NCI-H2227 (cell line): ENCODE results near the gene PFAS.

Experiments
- DNase-seq: peaks from one replicate; lab custom pipeline; 2025; ENCODE audit not compliant: unreplicated experiment; lab: John Stamatoyannopoulos, UW

PFAS gene

DNA sequence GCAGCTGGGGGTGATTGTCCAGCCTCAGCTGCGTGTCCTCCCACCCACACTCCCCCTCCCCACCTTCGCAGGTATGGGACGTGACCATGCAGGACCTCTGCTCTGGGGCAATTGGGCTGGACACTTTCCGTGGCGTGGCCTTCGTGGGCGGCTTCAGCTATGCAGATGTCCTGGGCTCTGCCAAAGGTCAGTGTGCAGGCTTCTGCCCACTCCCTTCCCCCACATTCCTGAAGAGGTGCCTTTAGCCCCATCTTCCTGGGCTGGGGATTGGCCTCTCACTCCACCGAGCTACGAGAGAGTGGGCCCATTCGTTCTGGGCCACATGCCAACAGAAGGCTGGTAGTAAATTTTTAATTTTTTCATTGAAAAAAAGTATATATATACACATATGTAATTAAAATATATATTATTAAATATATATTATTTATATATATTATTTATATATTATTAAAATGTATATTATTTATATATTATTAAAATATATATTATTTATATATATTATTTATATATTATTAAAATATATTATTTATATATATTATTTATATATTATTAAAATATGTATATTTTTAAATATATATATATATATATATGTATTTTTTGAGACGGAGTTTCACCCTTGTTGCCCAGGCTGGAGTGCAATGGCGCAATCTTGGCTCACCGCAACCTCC, 18.5 kb downstream of the PFAS start:
- DNase-seq = no peak

DNA sequence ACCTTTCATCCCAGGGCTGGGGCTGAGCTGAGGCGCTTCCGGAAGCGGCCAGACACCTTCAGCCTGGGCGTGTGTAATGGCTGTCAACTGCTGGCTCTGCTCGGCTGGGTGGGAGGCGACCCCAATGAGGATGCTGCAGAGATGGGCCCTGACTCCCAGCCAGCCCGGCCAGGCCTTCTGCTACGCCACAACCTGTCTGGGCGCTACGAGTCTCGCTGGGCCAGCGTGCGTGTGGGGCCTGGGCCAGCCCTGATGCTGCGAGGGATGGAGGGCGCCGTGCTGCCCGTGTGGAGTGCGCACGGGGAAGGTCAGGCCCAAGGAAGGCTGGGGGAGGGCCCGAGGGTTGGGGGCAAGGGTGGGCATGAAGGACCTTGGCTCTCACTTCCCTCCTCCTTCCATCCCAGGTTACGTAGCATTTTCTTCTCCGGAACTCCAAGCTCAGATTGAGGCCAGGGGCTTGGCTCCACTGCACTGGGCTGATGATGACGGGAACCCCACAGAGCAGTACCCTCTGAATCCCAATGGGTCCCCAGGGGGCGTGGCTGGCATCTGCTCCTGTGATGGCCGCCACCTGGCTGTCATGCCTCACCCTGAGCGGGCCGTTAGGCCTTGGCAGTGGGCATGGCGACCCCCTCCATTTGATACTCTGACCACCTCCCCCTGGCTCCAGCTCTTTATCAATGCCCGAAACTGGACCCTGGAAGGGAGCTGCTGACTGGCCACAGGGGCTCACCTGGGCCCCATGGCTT, 19.6 kb downstream of the PFAS start:
- no peak for DNase-seq

DNA sequence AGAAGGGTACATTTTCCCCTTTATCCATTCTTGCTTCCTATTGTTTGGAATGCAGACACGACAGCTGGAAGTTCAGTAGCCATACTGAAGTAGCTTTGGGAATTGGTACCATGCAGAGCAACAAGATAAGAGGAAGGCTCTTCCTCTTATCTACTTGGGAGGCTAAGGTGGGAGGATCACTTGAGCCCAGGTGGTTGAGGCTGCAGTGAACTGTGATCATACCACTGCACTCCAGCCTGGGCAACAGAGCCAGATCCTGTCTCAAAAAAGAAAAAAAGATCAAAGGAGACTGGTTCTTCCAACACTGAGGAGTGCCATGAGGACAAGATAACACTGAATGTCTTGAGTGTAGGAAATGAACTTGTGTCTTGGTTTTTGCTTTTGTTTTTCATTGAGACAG, 23.3 kb downstream of the PFAS start:
- DNase-seq = no peak

DNA sequence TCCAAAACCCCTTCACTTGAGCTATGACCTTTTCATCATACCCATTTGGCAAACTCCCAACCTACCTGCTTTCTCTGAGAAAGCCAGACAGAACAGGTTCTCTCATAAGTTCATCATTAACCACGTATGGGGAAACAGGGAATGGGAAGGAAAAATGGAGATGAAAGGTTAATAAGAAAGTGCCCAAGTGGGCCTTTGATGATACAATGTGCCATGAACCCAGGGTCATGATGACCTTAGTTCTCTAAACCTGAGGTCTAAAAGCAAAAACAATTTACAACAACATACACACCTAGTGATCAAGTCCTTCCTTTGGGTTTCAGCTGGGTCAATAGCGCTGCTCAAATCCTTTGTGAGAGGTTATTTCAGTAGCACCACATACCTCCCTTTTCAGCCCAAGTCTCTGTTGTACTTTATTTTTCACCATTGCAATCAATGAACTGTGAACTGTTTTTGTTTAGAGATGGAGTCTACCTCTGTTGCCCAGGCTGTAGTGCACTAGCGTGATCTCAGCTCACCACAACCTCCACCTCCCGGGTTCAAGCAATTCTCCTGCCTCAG, 24.9 kb downstream of the PFAS start:
- DNase-seq = no peak

DNA sequence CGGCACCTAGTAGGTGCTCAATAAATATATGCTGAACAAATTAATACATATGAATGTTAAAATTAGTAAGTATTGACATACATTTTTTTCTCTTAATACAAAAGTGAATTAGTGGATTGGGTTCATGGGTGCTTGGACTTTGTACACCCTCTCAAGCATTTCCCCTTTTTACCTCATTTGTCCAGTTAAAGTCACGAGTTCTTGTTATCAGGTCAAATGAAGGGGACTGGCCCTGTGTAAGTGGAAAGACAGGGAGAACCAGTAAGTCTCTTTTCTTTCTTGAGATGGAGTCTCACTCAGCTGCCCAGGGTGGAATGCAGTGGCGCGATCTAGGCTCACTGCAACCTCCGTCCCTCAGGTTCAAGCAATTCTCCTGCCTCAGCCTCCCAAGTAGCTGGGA, 25.7 kb downstream of the PFAS start:
- no peak for DNase-seq

DNA sequence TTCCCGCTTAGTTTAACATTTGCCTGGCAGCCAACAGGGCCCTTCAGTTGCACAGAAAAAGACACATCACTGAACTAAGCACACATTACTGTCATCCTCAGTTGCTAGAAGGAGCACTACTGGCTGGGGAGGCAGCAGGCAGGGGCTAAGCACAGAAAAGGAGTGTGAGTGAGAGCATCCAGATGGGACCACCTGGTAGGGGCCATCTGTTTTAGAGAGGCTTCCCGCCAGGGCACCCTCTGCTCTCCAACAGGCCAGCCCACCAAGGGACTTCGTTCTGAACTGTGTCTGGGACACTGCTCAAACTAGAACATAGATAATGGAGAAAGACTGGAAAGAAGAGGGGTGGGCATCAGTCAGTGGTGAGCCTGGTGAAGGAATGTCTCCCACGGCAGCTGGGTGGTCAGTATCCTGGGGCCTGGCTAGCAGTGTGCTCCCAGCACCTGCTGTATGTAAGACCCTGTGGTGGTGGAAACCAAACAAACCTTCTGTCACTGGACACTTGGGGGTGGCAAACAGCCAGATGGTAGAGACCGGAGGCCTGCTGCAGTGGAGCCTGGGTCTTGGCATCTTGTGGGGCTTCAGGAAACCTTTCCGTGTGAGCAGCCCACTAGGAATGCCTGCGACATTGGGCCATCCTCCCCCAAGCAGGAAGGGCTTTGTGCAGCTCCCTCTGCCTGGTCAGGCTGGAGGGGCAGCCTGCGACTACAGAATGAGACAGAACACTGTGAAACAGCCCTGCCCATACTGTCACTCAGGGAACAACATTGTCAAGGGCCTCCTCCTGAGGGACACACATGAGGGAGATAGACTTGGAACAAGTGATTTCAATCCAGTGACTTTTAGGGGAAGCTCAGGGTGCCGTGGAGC, 26.6 kb downstream of the PFAS start:
- DNase-seq = no peak

DNA sequence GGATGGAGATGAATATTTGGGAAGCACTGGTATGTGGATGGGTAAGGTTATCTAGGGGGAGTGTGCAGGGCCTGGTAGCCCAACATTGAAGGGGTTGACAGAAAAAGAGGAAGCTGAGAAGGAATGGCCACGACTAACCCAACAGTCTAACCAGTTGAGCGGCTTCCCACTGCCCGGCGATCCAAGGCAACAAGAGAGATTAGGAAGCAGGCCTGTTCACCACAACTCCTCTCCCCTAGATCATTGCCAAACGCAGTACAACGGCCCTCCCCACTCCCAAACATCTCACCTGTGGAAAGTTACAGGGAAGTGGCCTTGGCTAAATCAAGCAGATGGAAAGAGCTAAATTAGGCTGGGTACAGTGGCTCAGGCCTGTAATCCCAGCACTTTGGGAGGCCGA, 28.2 kb downstream of the PFAS start:
- DNase-seq = no peak

DNA sequence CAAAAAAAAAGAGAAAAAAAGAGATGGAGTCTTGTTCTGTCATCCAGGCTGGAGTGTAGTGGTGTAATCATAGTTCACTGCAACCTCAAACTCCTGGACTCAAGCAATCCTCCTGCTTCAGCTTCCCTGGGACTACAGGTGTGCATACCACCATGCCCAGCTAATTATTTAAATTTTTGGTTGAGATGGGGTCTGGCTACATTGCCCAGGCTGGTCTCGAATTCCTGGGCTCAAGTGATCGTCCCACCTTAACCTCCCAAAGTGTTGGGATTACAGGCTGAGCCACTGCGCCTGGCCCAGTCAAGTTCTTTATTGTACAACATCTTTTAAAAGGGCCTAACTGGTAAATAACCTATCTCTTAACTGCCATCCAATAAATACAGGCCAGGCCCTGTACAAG, 33.3 kb downstream of the PFAS start:
- DNase-seq = no peak

DNA sequence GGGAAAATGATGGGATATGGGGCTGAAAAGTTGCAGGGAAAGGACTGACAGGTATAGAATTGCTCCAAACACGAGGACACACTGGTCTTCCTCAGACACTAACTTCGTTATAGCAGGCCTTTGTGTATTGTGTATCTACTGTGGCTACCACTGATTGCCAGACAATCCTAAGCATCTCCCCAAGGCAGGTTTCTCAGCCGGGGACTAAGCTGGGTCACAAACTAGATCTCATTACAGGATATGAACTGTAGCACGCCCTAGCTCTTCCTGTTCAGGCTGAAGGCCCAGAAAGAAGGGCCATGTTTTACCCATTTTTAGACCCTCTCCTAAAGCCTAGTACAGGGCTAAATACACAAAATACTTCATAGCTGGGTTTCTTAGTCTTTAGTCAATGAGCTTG, 34.3 kb downstream of the PFAS start:
- no peak for DNase-seq

DNA sequence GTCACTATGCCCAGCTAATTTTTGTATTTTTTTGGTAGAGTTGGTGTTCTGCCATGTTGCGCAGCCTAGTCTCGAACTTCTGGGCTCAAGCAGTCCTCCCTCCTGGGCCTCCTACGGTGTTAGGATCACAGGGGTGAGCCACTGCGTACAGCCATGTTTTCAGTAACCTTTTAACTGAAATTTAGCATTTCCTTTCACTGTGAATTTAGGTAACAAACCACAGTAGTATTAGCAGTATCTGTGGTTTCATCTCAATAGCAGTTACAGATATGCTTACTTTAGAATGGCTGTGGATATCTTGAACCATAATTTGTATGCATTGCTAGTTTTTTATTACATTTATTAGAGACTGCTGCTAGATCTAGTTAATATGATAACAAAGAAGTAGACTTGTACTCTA, 35.0 kb downstream of the PFAS start:
- DNase-seq = no peak

DNA sequence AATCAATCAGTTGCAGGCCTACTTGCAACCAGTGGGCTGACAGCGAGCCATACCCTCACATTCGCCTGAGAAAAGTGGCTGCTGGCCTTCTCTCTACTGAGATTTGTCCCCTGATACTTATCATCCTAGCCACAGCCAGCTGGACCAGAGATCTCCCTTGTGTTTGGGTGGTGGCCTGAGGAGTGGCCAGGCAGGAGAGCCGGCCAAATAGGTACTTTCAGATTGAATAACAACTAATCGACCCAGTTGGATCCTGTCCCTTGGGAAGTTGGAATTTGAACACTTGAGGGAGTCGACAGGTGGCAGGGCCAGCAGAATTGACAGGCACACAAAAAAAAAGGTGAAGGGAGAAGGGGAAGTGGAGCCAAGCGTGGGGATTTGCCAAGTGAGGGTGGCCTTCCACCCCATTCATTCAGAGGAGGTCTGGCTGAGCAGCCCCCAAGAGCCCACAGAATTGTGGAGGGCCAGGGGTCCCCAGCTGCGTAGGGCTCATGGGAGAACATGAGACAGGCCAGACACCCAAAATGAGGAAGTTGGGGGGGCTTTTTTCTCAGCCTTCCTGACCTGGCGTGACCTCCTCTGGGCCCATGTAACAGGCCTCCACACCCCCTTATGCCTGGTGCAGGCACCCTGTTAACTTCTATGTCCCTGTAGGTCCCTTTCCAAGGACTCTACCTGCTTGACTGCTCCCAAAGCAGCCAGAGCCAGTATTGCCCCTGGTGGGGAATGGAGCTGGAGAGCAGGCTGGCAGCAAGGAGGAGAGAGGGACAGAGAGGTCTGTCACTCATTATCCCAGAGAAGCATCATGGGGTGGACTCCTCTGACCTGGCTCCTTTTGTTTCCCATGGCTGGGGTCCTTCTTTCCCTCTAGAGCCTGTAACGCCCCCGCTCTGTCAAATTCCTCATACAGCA, 36.4 kb downstream of the PFAS start:
- DNase-seq = no peak

DNA sequence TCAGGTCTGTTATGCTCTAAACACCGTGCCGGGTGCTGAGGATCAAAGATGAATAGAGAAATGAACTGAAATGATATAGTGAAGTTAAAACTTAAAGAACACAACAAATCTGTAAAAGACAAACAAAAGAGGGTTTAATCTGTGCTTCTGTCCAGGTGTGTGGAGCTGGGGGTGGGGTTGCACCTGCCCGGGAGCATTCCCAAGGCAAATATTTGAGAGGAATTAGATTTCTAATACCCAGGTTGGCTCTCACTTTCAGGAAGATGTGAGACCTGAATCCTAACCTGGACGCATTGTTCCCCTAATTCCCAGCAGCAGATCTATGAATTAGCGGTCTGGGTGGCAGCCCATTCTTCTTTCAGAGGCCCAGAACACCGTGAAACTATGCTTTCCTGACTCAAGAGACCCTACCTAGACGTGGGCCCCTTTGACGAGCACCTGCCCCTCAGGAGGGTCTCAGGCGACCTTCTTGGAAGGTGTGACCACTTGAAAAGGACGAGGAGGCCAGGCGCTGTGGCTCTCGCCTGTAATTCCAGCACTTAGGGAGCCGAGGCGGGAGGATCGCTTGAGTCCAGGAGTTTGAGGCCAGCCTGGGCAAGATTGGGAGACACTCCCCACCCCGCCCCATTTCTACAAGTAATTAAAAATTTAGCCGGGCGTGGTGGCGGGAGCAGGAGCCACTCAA, 38.7 kb downstream of the PFAS start:
- DNase-seq = peak; percentile 37

DNA sequence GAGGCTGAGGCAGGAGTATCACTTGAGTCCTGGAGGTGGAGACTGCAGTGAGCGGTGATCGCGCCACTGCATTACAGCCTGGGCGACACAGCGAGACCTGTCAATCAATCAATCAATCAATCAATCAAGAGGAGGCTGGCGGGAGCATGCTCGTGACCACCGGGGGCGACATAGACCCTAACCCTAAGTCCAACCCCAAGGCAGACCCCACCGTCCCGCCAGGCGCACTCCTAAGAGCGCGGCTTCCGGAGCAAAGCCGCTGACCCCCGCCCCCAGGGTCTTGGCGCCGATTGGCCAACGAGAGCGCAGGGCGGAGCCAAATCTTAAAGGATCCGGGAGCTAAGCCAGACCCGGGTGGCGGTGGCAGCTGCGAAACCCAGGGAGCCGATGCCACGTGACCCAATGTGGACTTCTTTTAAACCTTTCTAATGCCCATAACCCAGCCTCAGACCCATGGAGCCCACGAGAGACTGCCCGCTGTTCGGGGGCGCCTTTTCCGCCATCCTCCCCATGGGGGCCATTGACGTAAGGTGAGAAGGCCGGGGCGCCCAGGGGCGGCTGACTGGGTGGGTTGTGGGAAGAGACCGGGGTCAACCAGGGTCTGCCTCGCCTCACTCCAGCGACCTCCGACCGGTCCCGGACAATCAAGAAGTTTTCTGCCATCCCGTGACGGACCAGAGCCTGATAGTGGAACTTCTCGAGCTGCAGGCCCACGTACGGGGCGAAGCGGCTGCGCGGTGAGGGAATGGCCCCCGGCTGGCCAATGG, 39.4 kb downstream of the PFAS start, which contains the start of gene RANGRF:
RANGRF (plus strand) TSS at position 335 of the 767 bp plus-strand sequence; CDS start at position 454, 119 bp downstream.
- DNase-seq = peak; percentile 81

DNA sequence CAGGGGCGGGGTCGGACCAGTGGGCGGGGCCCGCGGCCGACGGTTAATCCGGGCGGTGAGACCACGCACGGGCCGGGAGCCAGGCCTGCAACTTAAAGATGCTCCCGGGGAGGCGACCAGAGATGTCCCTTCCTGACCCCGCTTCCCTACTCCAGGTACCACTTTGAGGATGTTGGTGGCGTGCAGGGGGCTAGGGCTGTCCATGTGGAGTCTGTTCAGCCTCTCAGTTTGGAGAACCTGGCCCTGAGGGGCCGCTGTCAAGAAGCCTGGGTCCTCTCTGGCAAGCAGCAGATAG, 40.0 kb downstream of the PFAS start:
- peak; percentile 58 for DNase-seq

DNA sequence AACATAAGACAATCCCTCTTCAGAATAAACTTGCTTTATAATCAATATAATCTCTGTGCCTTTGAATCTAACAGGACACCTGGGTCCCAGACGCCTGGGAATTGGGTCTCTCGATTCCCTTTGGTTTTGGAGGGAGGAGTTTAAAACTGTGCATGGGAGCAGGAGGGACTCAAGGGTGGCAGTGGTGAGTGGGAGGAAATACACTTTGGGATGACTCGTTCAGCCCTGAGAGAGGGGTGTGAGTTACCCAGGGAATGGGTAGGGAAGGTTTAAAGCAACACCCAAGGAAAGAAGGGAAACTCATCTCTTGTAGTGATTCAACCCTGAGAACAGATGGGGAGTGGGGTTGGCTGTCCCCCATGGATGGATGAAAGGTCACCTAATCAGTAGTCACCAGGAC, 41.0 kb downstream of the PFAS start:
- no peak for DNase-seq

DNA sequence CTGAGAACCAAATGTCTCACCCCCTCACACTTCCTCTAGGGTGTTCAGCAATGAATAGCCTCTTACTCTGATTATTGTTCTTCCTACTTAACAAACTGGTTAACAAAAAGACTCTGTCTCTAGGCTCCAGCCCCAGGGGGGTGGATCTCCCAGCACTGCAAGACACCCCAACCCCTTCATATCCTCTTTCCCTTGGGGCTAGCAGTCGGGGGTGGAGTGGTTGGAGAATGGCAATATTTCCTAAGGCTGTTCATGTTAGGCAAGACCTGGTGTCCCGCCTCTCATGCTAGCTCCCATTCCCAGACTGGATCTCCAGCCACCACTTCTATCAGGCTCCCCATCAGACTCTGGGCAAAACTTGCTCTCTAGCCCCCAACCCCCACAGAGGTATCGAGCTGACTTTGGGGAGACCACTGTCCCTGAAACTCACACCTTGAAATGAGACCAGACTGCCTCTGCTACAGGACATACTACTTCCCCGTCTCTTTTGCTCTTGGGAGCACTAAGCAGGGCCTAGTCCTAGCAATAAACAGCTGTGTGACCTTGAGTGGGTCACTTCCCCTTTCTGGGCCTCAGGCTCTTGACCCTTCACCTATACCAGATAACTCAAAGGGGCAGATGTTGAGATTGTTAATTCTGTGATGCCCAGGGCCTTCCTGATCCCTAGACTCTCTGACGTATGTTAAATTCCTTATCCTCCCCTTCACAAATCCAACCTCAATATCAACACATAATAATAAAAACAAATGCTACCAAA, 43.7 kb downstream of the PFAS start:
- no peak for DNase-seq

DNA sequence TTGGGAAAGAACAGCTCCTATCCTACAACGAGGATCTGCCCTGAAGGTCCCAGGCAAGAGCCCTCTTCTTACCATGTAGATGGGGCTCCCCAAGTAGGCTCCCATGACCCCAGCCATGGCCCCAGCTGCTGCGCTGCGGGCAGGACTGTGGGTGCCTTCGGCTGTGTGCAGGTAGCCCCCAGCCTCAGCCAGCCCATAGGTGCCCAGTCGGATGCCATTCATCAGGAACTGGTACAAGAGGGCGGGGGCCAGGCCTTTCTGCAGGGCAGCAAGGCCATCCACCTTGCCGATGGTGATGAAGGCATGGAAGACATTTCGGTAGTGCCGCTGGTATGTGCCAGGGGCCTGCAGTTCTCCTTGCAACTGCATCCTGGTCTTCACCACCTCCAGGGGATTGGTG, 45.3 kb downstream of the PFAS start:
- no peak for DNase-seq

DNA sequence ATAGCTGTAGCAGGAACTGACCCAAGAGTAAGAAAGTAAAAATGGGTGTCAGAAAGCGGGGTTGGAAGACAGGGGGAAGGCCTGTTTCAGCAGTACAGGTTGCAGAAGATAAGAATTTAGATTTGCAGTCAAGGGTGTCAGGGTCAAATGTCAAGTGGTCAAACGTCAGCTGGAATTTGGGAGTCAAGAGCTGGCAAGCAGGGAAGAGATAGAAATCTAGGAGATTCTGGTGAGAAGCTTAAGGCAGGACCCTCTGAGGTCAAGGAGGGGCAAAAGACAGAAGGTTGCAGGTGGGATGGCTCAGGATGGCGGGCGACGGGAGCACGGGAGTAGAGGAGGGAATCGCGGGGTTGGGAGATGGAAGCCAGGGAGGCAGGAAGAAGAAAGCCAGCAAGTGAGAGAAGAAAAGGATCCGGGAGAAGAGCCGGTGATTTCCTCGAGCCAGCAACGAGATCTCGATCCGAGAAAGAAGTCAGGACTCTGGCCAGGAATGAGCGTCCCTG, 45.8 kb downstream of the PFAS start:
- no peak for DNase-seq
